Erythroblast (primary cell): ENCODE data around the gene AKT3.

Experiments
- GATA1 ChIP-seq: IDR thresholded peaks from 2 replicates; pipeline ENCODE4 v1.6.1; 2011; ENCODE audit warnings: low read depth, mild to moderate bottlenecking, control low read depth, low read length, moderate library complexity
- POLR2A ChIP-seq: IDR thresholded peaks from 2 replicates; pipeline ENCODE4 v1.6.1; 2011; ENCODE audit warnings: mild to moderate bottlenecking, low read length

DNA sequence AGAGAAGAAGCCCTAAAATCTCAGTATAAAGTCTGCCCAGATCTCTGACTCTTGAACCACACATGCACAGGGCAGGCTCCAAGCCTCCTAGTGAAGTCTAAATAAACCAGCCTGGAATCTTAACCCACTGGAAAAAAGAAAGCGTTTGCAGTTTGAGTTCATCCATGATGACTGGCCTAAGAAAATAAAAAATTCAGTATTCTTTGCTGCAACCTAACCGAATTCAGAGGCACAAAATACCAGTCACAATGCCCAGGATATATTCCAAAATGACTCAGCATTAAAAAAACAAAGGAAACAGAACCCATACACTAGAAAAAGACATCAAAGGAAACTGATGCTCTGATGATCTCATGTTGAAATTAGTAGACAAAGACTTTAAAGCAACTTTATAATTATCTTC is 325.0 kb downstream of the AKT3 start:
- TF ChIP-seq POLR2A (no peak), GATA1 (no peak)
